K562 (cell line): ENCODE results near the gene FRMD4A. TPM values are rescaled to one million over a fixed set of nuclear protein-coding genes. Genes with fewer than 3 reads are reported as not detected.

Source experiments
- ATAC-seq: fragments of 200-7000 bp; cut with Tn5 transposase; 3 replicates; pipeline ENCODE4 v1.9.1; 2020; ENCODE audit warnings: moderate library complexity
- BruUV-seq: library from RNA; stranded (reverse); fragments of 400-500 nt; replicated peaks from 2 replicates; lab custom pipeline; 2021; lab: Mats Ljungman, UMichigan
- CTCF ChIA-PET: fragments of 300-600 bp; formaldehyde crosslinking; extraction: SDS; loops from one replicate; lab custom pipeline; 2021; ENCODE audit warnings: low intra/inter-chr PET ratio; lab: Yijun Ruan, JAX
- POLR2A ChIA-PET: fragments of 300-600, 350-650 bp; sonication (Branson Sonifier 250); formaldehyde crosslinking; extraction: SDS; loops from one replicate; lab custom pipeline; 2021; ENCODE audit warnings: antibody characterized with exemption, inconsistent platforms; lab: Yijun Ruan, JAX
- DNase-seq, 4 experiments: peaks; one replicate each; pipeline versions ENCODE4 v3.0.0 to v3.0.0-alpha.2; 2011 to 2018; ENCODE audit warnings: low spot score in 3 of 4, mixed read lengths in 3 of 4; ENCODE audit errors: extremely low read depth in 1 of 4
- FAIRE-seq: peaks from 2 replicates; lab custom pipeline; 2011; peaks lifted over from hg19 to GRCh38; lab: Jason Lieb, UNC
- H2AFZ ChIP-seq: 2 replicates; pipeline ENCODE4 v1.6.0; 2011; ENCODE audit warnings: low read depth, low read length, control low read depth, inconsistent platforms
- H3K27ac ChIP-seq: fragments of 200-600 bp; 3 replicates; pipeline ENCODE4 v1.8.0; 2011; ENCODE audit warnings: low read depth, mild to moderate bottlenecking, control low read depth, inconsistent platforms, low read length, moderate library complexity, mixed read lengths; ENCODE audit errors: extremely low read depth
- H3K27me3 ChIP-seq, 2 experiments: fragments of 300-600 bp in 1 of 2; 2 replicates in 1 of 2; 3 replicates in 1 of 2; pipeline versions ENCODE4 v1.6.0 to v1.8.0; 2011; ENCODE audit warnings: inconsistent platforms in 2 of 2, low read length in 2 of 2, mild to moderate bottlenecking in 1 of 2, mixed read lengths in 1 of 2, moderate library complexity in 1 of 2; ENCODE audit not compliant: control insufficient read depth in 2 of 2, insufficient read depth in 2 of 2
- H3K36me3 ChIP-seq: fragments of 300-600 bp; 3 replicates; pipeline ENCODE4 v1.8.0; 2011; ENCODE audit warnings: mild to moderate bottlenecking, low read length, inconsistent platforms; ENCODE audit not compliant: control insufficient read depth, insufficient read depth
- H3K4me1 ChIP-seq, 2 experiments: fragments of 200-600 bp in 1 of 2; replicated peaks in 1 of 2; 2 replicates in 1 of 2; 3 replicates in 1 of 2; pipeline versions ENCODE4 v1.5.1 to v1.8.0; 2011; ENCODE audit warnings: inconsistent platforms in 2 of 2, low read length in 2 of 2, mild to moderate bottlenecking in 1 of 2, mixed read lengths in 1 of 2, moderate library complexity in 1 of 2; ENCODE audit not compliant: control insufficient read depth in 2 of 2, insufficient read depth in 2 of 2
- H3K4me2 ChIP-seq: 2 replicates; pipeline ENCODE4 v1.6.1; 2011; ENCODE audit warnings: low read length, control low read depth, inconsistent platforms, mixed read lengths; ENCODE audit not compliant: insufficient read depth
- H3K4me3 ChIP-seq: fragments of 200-600 bp; sonication (generic), shearing (Covaris generic); 2 replicates; pipeline ENCODE4 v1.5.1; 2016; ENCODE audit warnings: control low read depth, inconsistent platforms
- H3K79me2 ChIP-seq: fragments of 200-600 bp; 3 replicates; pipeline ENCODE4 v1.8.0; 2011; ENCODE audit warnings: low read length, inconsistent platforms; ENCODE audit not compliant: control insufficient read depth, insufficient read depth
- H3K9ac ChIP-seq, 2 experiments: 2 replicates each; pipeline versions ENCODE4 v1.6.0 to v1.6.1; 2011; ENCODE audit warnings: low read depth in 2 of 2, low read length in 2 of 2, control low read depth in 1 of 2, inconsistent platforms in 1 of 2, mild to moderate bottlenecking in 1 of 2, mixed read lengths in 1 of 2; ENCODE audit not compliant: insufficient read depth in 1 of 2
- H3K9me1 ChIP-seq: one replicate; pipeline ENCODE4 v1.6.0; 2011; ENCODE audit warnings: inconsistent platforms, mild to moderate bottlenecking, low read length, moderate library complexity; ENCODE audit not compliant: control insufficient read depth, insufficient read depth
- H3K9me3 ChIP-seq: replicated peaks from 2 replicates; pipeline ENCODE4 v1.5.1; 2011; ENCODE audit warnings: low read depth, low read length, inconsistent platforms; ENCODE audit not compliant: control insufficient read depth, insufficient read depth
- H4K20me1 ChIP-seq: replicated peaks from 2 replicates; pipeline ENCODE4 v1.6.1; 2011; ENCODE audit warnings: low read length, inconsistent platforms, mixed read lengths; ENCODE audit not compliant: control insufficient read depth, insufficient read depth
- AFF1 ChIP-seq, 2 experiments: fragments of 450-650 bp; IDR thresholded peaks; 2 replicates each; pipeline ENCODE4 v1.6.1; 2018; ENCODE audit warnings: mild to moderate bottlenecking in 2 of 2, low read depth in 1 of 2; ENCODE audit not compliant: partially characterized antibody in 2 of 2
- ATF1 ChIP-seq, 2 experiments: fragments of 450-650 bp in 1 of 2; IDR thresholded peaks; 2 replicates each; pipeline ENCODE4 v1.6.1; 2016; ENCODE audit warnings: missing compliant biosample characterization in 1 of 2, missing genetic modification characterization in 1 of 2
- ELF1 ChIP-seq: fragments of 200-800 bp; sonication (Bioruptor generic); IDR thresholded peaks from 2 replicates; pipeline ENCODE4 v1.6.1; 2016; ENCODE audit warnings: missing genetic modification characterization, missing compliant biosample characterization
- HMGN3 ChIP-seq: IDR thresholded peaks from 2 replicates; pipeline ENCODE4 v1.6.1; 2011; ENCODE audit warnings: borderline replicate concordance, low read depth, mild to moderate bottlenecking, mixed read lengths, low read length; ENCODE audit not compliant: insufficient read length; ENCODE audit errors: extremely low read depth
- HNRNPLL ChIP-seq: fragments of 200-400 bp; formaldehyde crosslinking; IDR thresholded peaks from 2 replicates; pipeline ENCODE4 v1.6.1; 2017; ENCODE audit warnings: low read length, low read depth, mild to moderate bottlenecking; ENCODE audit not compliant: poor library complexity, severe bottlenecking
- JUNB ChIP-seq: fragments of 450-650 bp; formaldehyde crosslinking; conservative IDR thresholded peaks from 2 replicates; pipeline ENCODE4 v1.4.0; 2020; ENCODE audit warnings: mild to moderate bottlenecking
- KHSRP ChIP-seq: fragments of 450-650 bp; IDR thresholded peaks from 2 replicates; pipeline ENCODE4 v1.6.1; 2017
- KLF6 ChIP-seq: fragments of 250-450 bp; sonication (Bioruptor Pico); IDR thresholded peaks from 2 replicates; pipeline ENCODE4 v1.4.0; 2020; ENCODE audit warnings: mild to moderate bottlenecking, moderate library complexity, borderline replicate concordance
- NFIX ChIP-seq: fragments of 250-450 bp; sonication (Bioruptor Pico); IDR thresholded peaks from 2 replicates; pipeline ENCODE4 v1.4.0; 2020; ENCODE audit warnings: low read depth, mild to moderate bottlenecking, moderate library complexity
- PHF21A ChIP-seq: fragments of 450-650 bp; IDR thresholded peaks from 2 replicates; pipeline ENCODE4 v1.6.1; 2017; ENCODE audit warnings: low read depth, borderline replicate concordance
- RFX1 ChIP-seq: fragments of 450-650 bp; IDR thresholded peaks from 2 replicates; pipeline ENCODE4 v1.6.1; 2016; ENCODE audit warnings: mild to moderate bottlenecking, moderate library complexity
- SNRNP70 ChIP-seq: fragments of 200-400 bp; formaldehyde crosslinking; optimal IDR thresholded peaks from 2 replicates; pipeline ENCODE3; 2017; ENCODE audit warnings: low read depth, low read length
- TFAM ChIP-seq: fragments of 250-450 bp; sonication (Bioruptor Pico); conservative IDR thresholded peaks from 2 replicates; pipeline ENCODE4 v1.5.0; 2021; ENCODE audit warnings: mild to moderate bottlenecking, moderate library complexity
- ZKSCAN3 ChIP-seq: fragments of 250-450 bp; sonication (Bioruptor Pico); IDR thresholded peaks from 2 replicates; pipeline ENCODE4 v1.4.0; 2020
- ZNF668 ChIP-seq: fragments of 250-450 bp; sonication (Bioruptor Pico); IDR thresholded peaks from 2 replicates; pipeline ENCODE4 v1.8.0; 2022; ENCODE audit warnings: mild to moderate bottlenecking, inconsistent platforms
- ZNF696 ChIP-seq: fragments of 250-450 bp; sonication (Bioruptor Pico); conservative IDR thresholded peaks from 2 replicates; pipeline ENCODE4 v1.4.0; 2020; ENCODE audit warnings: mild to moderate bottlenecking, moderate library complexity
- in situ Hi-C: fragments of 300-500 bp; cut with MboI; formaldehyde crosslinking; loops from 4 replicates; pipeline ENCODE4 v1.15.0; 2018; ENCODE audit warnings: inconsistent platforms, mixed read lengths
- intact Hi-C: fragments of 100-400 bp; cut with micrococcal nuclease; formaldehyde crosslinking; loops from 2 replicates; pipeline ENCODE4 v1.14.2; 2022
- polyA plus RNA-seq, 8 experiments: library from polyadenylated mRNA; depleted of rRNA in 4 of 8; stranded (reverse) in 5 of 8; unstranded in 3 of 8; fragments of >200 nt; fragmentation: Nextera tagmentation in 2 of 8; fragmentation: Illumina TruSeq in 1 of 8; extraction: Ambion mirVana in 2 of 8; extraction: Trizol in 1 of 8; gene quantifications; 2 replicates each; pipeline versions ENCODE4 v1.2.1 to v1.2.3, GENCODE V29; 2011 to 2014; ENCODE audit warnings: inconsistent platforms in 1 of 8, missing spikeins in 1 of 8
- total RNA-seq, 7 experiments: library from RNA; depleted of rRNA in 6 of 7; stranded (reverse); fragments of >200 nt in 6 of 7; fragmentation: Illumina TruSeq in 2 of 7; extraction: Trizol in 2 of 7; gene quantifications; 2 replicates each; pipeline versions ENCODE4 v1.2.1 to v1.2.3, GENCODE V29; 2011 to 2021; ENCODE audit warnings: low replicate concordance in 1 of 7

FRMD4A gene
- total and polyA plus RNA-seq, 9 of the 15 experiments (the other 6 are each of a cell fraction or from before 2014, with no cell fraction given): 0.80 to 5.2 (median 3.0) TPM

GRCh38 chr10:14198078-14198477 is 132.6 kb downstream of the FRMD4A start (continued):
- TF ChIP-seq JUNB (CRISPR knock-in tag) (no peak), ATF1 (CRISPR knock-in tag; IDR thresholded peaks at IDR 0.05) (no peak), ATF1 (tag; IDR thresholded peaks at IDR 0.05) (no peak), RFX1 (no peak), ELF1 (tag) (no peak)

GRCh38 chr10:14196113-14196512 is 134.6 kb downstream of the FRMD4A start:
- TF ChIP-seq NFIX (CRISPR knock-in tag): no peak
- TF ChIP-seq SNRNP70: no peak
- no peak for TF ChIP-seq PHF21A
- no peak for TF ChIP-seq ZNF696 (CRISPR knock-in tag)
- no peak for TF ChIP-seq AFF1 (IDR thresholded peaks at IDR 0.05; ENCODE audit: low read depth in 1 of 2, partially characterized antibody in 2 of 2)
- TF ChIP-seq ZKSCAN3 (CRISPR knock-in tag): no peak
- TF ChIP-seq TFAM (CRISPR knock-in tag): no peak
- TF ChIP-seq HMGN3: no peak
- TF ChIP-seq KLF6 (CRISPR knock-in tag): no peak
- no peak for TF ChIP-seq ZNF668
- no peak for TF ChIP-seq KHSRP
- no peak for TF ChIP-seq HNRNPLL
- Histone ChIP-seq H3K79me2 (no peaks in the 10 kb centered on the region), H3K27me3 (peaks cover 4 to 20% of the 10 kb centered on the region in 2 experiments; a peak in 3 of 5 replicates), H4K20me1 (no peaks in the 10 kb centered on the region), H3K4me1 (no peaks in the 10 kb centered on the region), H2AFZ (no peak overlapping the region), H3K9ac (no peak overlapping the region), H3K27ac (no peak overlapping the region), H3K36me3 (no peaks in the 10 kb centered on the region), H3K4me3 (no peak overlapping the region), H3K4me2 (no peak overlapping the region), H3K9me1 (no peaks in the 10 kb centered on the region), H3K9me3 (no peaks in the 10 kb centered on the region)
- ATAC-seq: no peak
- in situ Hi-C loops: no loop called here
- no peak for FAIRE-seq
- intact Hi-C loops: loop anchor here (2.0 to 10.0 kb wide), 2 partner anchors 129 to 283 kb away; no protein-coding TSS in a partner anchor
- no TSS peak for BruUV-seq
- no peak for DNase-seq
- ChIA-PET CTCF (interaction anchor here (0.9 kb wide), 1 partner anchor 282 kb away, joined by 5 read pairs; no protein-coding TSS in a partner anchor), POLR2A (interaction anchor here (1.1 to 5.4 kb wide), 3 partner anchors 10 to 13 kb away, joined by 3 to 31 read pairs (median 3); no protein-coding TSS in a partner anchor)
